GM23338 (cell line): ENCODE data around the gene BTBD3. TPM values are rescaled to one million over a fixed set of nuclear protein-coding genes. Genes with fewer than 3 reads are reported as not detected.
A peak's percentile ranks its signal among the peaks of the same experiment; 100 is the strongest.

ENCODE experiments used
- ATAC-seq: fragments of 200-7000 bp; cut with Tn5 transposase; 3 replicates; pipeline ENCODE4 v1.9.1; 2020
- DNase-seq: peaks from one replicate; pipeline ENCODE4 v3.0.0-alpha.2; 2015; ENCODE audit warnings: low spot score
- H2AFZ ChIP-seq: fragments of 200-600 bp; sonication (generic); 2 replicates; pipeline ENCODE4 v1.8.0; 2016; ENCODE audit warnings: antibody characterized with exemption, mild to moderate bottlenecking, moderate library complexity
- H3F3A ChIP-seq: fragments of 200-600 bp; sonication (generic); replicated peaks from 2 replicates; pipeline ENCODE4 v1.8.0; 2017; ENCODE audit warnings: antibody characterized with exemption, mixed run types, low read depth
- H3K27ac ChIP-seq: fragments of 200-600 bp; sonication (generic); 2 replicates; pipeline ENCODE4 v1.6.1; 2016; ENCODE audit warnings: low read depth
- H3K27me3 ChIP-seq: fragments of 200-600 bp; sonication (generic); 2 replicates; pipeline ENCODE4 v1.8.0; 2016; ENCODE audit warnings: mild to moderate bottlenecking, mixed run types, moderate library complexity; ENCODE audit not compliant: insufficient read depth
- H3K36me3 ChIP-seq: fragments of 200-600 bp; sonication (generic); 2 replicates; pipeline ENCODE4 v1.8.0; 2016; ENCODE audit warnings: mild to moderate bottlenecking; ENCODE audit not compliant: insufficient read depth
- H3K4me1 ChIP-seq: fragments of 200-600 bp; sonication (generic); 2 replicates; pipeline ENCODE4 v1.8.0; 2016; ENCODE audit warnings: mild to moderate bottlenecking, moderate library complexity; ENCODE audit not compliant: insufficient read depth
- H3K4me2 ChIP-seq: fragments of 200-600 bp; sonication (generic); 2 replicates; pipeline ENCODE4 v1.7.1; 2017; ENCODE audit warnings: mixed run types
- H3K4me3 ChIP-seq: fragments of 200-600 bp; sonication (generic); 2 replicates; pipeline ENCODE4 v1.6.1; 2016; ENCODE audit warnings: mixed run types
- H3K79me2 ChIP-seq: fragments of 200-600 bp; sonication (generic); replicated peaks from 2 replicates; pipeline ENCODE4 v1.8.0; 2017; ENCODE audit warnings: mild to moderate bottlenecking; ENCODE audit not compliant: insufficient read depth
- H3K9me2 ChIP-seq: fragments of 200-600 bp; sonication (generic); 2 replicates; pipeline ENCODE4 v1.8.0; 2017; ENCODE audit not compliant: insufficient read depth
- H4K20me1 ChIP-seq: fragments of 200-600 bp; sonication (generic); replicated peaks from 2 replicates; pipeline ENCODE4 v1.8.0; 2017; ENCODE audit warnings: mild to moderate bottlenecking; ENCODE audit not compliant: insufficient read depth
- H3K27ac Mint-ChIP-seq: 2 replicates; pipeline ENCODE4 v1.8.0; 2020; ENCODE audit warnings: inconsistent platforms, mild to moderate bottlenecking, moderate library complexity, mixed read lengths
- H3K27me3 Mint-ChIP-seq: 3 replicates; pipeline ENCODE4 v1.8.0; 2022; ENCODE audit warnings: low read depth, mild to moderate bottlenecking, moderate library complexity, mixed read lengths, inconsistent platforms; ENCODE audit not compliant: insufficient read depth, poor library complexity
- H3K36me3 Mint-ChIP-seq: 3 replicates; pipeline ENCODE4 v1.8.0; 2021; ENCODE audit warnings: low read depth, mild to moderate bottlenecking, inconsistent platforms, moderate library complexity, mixed read lengths
- H3K4me1 Mint-ChIP-seq: 3 replicates; pipeline ENCODE4 v1.8.0; 2020; ENCODE audit warnings: mild to moderate bottlenecking, inconsistent platforms, mixed read lengths
- H3K4me3 Mint-ChIP-seq: 3 replicates; pipeline ENCODE4 v1.8.0; 2021; ENCODE audit warnings: moderate library complexity, mild to moderate bottlenecking, inconsistent platforms, mixed read lengths
- H3K9me3 Mint-ChIP-seq: 3 replicates; pipeline ENCODE4 v1.8.0; 2020; ENCODE audit warnings: moderate library complexity, mild to moderate bottlenecking, inconsistent platforms, mixed read lengths
- CREB1 ChIP-seq: fragments of 250-450 bp; sonication (Bioruptor Pico); IDR thresholded peaks from 2 replicates; pipeline ENCODE4 v1.5.0; 2020; ENCODE audit warnings: low read depth, mild to moderate bottlenecking, moderate library complexity
- CTCF ChIP-seq, 2 experiments: fragments of 200-600 bp in 1 of 2; sonication (generic) in 1 of 2; conservative IDR thresholded peaks; 2 replicates each; pipeline versions ENCODE4 v1.5.1 to v1.6.1; 2016 to 2017; ENCODE audit warnings: antibody characterized with exemption in 2 of 2, low read depth in 2 of 2, mild to moderate bottlenecking in 2 of 2, moderate library complexity in 1 of 2
- ETS1 ChIP-seq: IDR thresholded peaks from 2 replicates; pipeline ENCODE4 v1.6.1; 2016; ENCODE audit warnings: antibody characterized with exemption
- EZH2 ChIP-seq: fragments of 200-600 bp; sonication (generic); IDR thresholded peaks from one replicate; pipeline ENCODE4 v1.8.0; 2017; ENCODE audit warnings: antibody characterized with exemption, mild to moderate bottlenecking, low read depth; ENCODE audit not compliant: unreplicated experiment
- JUNB ChIP-seq: IDR thresholded peaks from one replicate; pipeline ENCODE4 v1.6.1; 2016; ENCODE audit warnings: antibody characterized with exemption; ENCODE audit not compliant: unreplicated experiment
- NANOG ChIP-seq: IDR thresholded peaks from 2 replicates; pipeline ENCODE4 v1.6.1; 2016; ENCODE audit warnings: antibody characterized with exemption, borderline replicate concordance
- POLR2AphosphoS5 ChIP-seq: IDR thresholded peaks from 2 replicates; pipeline ENCODE4 v1.6.1; 2016; ENCODE audit warnings: antibody characterized with exemption, low read depth
- REST ChIP-seq: IDR thresholded peaks from one replicate; pipeline ENCODE4 v1.6.1; 2018; ENCODE audit warnings: antibody characterized with exemption; ENCODE audit not compliant: unreplicated experiment
- STAT1 ChIP-seq: IDR thresholded peaks from one replicate; pipeline ENCODE4 v1.6.1; 2016; ENCODE audit warnings: antibody characterized with exemption; ENCODE audit not compliant: unreplicated experiment
- ZNF114 ChIP-seq: fragments of 250-450 bp; sonication (Bioruptor Pico); IDR thresholded peaks from 2 replicates; pipeline ENCODE4 v1.5.0; 2020; ENCODE audit warnings: mild to moderate bottlenecking, moderate library complexity
- ZNF331 ChIP-seq: fragments of 250-450 bp; sonication (Bioruptor Pico); IDR thresholded peaks from 2 replicates; pipeline ENCODE4 v1.5.0; 2020; ENCODE audit warnings: low read depth, mild to moderate bottlenecking, moderate library complexity
- polyA plus RNA-seq: library from polyadenylated mRNA; unstranded; fragments of >200 nt; fragmentation: Nextera tagmentation; extraction: Ambion mirVana; gene quantifications from 2 replicates; pipeline ENCODE4 v1.2.1, GENCODE V29; 2016
- total RNA-seq: library from RNA; depleted of rRNA; stranded (reverse); fragments of >200 nt; shearing (Covaris generic); gene quantifications from 2 replicates; pipeline ENCODE4 v1.2.3, GENCODE V29; 2014

The BTBD3 gene
- total and polyA plus RNA-seq, 2 experiments from 2014 or later, result 11.8 to 45.1 TPM

GRCh38 chr20:11890331-11891076, 27.2 kb upstream of the BTBD3 start:
- Histone ChIP-seq H3K9me2 (no peaks in the 10 kb centered on the region), H3F3A (no peaks in the 10 kb centered on the region), H3K27ac (no peak overlapping the region), H2AFZ (peak overlapping the region; percentile 100), H3K4me3 (peak overlapping the region; percentile 69), H3K27me3 (peaks cover 16% of the 10 kb centered on the region), H3K79me2 (peaks cover 37% of the 10 kb centered on the region), H4K20me1 (0 out of 2 replicates have a peak, but pooled peaks cover 7% of the 10 kb centered on the region), H3K4me1 (peaks cover 22% of the 10 kb centered on the region), H3K4me2 (peak overlapping the region; percentile 97), H3K36me3 (no peaks in the 10 kb centered on the region)
- Mint-ChIP-seq H3K4me3 (peak overlapping the region; percentile 76), H3K9me3 (no peaks in the 10 kb centered on the region), H3K4me1 (peaks cover 30% of the 10 kb centered on the region), H3K36me3 (no peaks in the 10 kb centered on the region), H3K27ac (peak overlapping the region; percentile 45), H3K27me3 (peaks cover 1% of the 10 kb centered on the region)
- peak; percentile 64 for TF ChIP-seq POLR2AphosphoS5
- no peak for TF ChIP-seq STAT1
- ATAC-seq, result peak; percentile 85
- DNase-seq, result peak; percentile 95

- H3K4me1 Mint-ChIP-seq, result peaks cover 37% of the 10 kb centered on the region
- H2AFZ ChIP-seq, result peak overlapping the region; percentile 38
- no peaks in the 10 kb centered on the region for H3K9me3 Mint-ChIP-seq
- no peaks in the 10 kb centered on the region for H3K36me3 ChIP-seq
- peak overlapping the region; percentile 69 for H3K4me3 ChIP-seq
- ATAC-seq, result peak; percentile 42
- H3K9me2 ChIP-seq, result no peaks in the 10 kb centered on the region
- H3K4me3 Mint-ChIP-seq, result peak overlapping the region; percentile 93
- no peaks in the 10 kb centered on the region for H3K36me3 Mint-ChIP-seq
- DNase-seq, result peak; percentile 60
- H3K27ac ChIP-seq, result peak overlapping the region; percentile 11; the same call in 1 of the 2 replicates
- 0 out of 2 replicates have a peak, but pooled peaks cover 7% of the 10 kb centered on the region for H4K20me1 ChIP-seq
- H3K4me2 ChIP-seq, result peak overlapping the region; percentile 86
- peak overlapping the region; percentile 86 for H3K27ac Mint-ChIP-seq
- H3K4me1 ChIP-seq, result peaks cover 29% of the 10 kb centered on the region
- no peaks in the 10 kb centered on the region for H3F3A ChIP-seq
- H3K27me3 Mint-ChIP-seq, result peaks cover 1% of the 10 kb centered on the region
- peaks cover 16% of the 10 kb centered on the region for H3K27me3 ChIP-seq
- peaks cover 44% of the 10 kb centered on the region for H3K79me2 ChIP-seq
- no peak for TF ChIP-seq ZNF114 (CRISPR knock-in tag)
- no peak for TF ChIP-seq NANOG
- TF ChIP-seq CREB1 (CRISPR knock-in tag), result no peak
- no peak for TF ChIP-seq STAT1
- no peak for TF ChIP-seq REST
- no peak for TF ChIP-seq ZNF331 (CRISPR knock-in tag)
- no peak for TF ChIP-seq ETS1
- TF ChIP-seq CTCF (conservative IDR thresholded peaks at IDR 0.05; ENCODE audit: low read depth in 2 of 2), result no peak
- TF ChIP-seq JUNB, result no peak
- TF ChIP-seq EZH2, result no peak
Observed at GRCh38 chr20:11891077-11891775, 26.5 kb upstream of the BTBD3 start.
